K562 (cell line): ENCODE data around the gene LARP4B. TPM values are rescaled to one million over a fixed set of nuclear protein-coding genes. Genes with fewer than 3 reads are reported as not detected.

Source experiments
- EHMT2 ChIP-seq: fragments of 450-650 bp; IDR thresholded peaks from 2 replicates; pipeline ENCODE4 v1.6.1; 2018; ENCODE audit warnings: antibody characterized with exemption
- MTA2 ChIP-seq: fragments of 450-650 bp; IDR thresholded peaks from 2 replicates; pipeline ENCODE4 v1.6.1; 2016; ENCODE audit warnings: low read depth
- RBM25 ChIP-seq: fragments of 200-400 bp; formaldehyde crosslinking; IDR thresholded peaks from 2 replicates; pipeline ENCODE4 v1.6.1; 2018; ENCODE audit warnings: low read length, low read depth, moderate library complexity; ENCODE audit not compliant: severe bottlenecking
- ZFP1 ChIP-seq: fragments of 450-650 bp; formaldehyde crosslinking; IDR thresholded peaks from 2 replicates; pipeline ENCODE4 v1.4.0; 2020; ENCODE audit warnings: mild to moderate bottlenecking, mixed read lengths
- ZFPM2 ChIP-seq: fragments of 250-450 bp; sonication (Bioruptor Pico); IDR thresholded peaks from 2 replicates; pipeline ENCODE4 v1.5.1; 2022; ENCODE audit warnings: mild to moderate bottlenecking
- polyA plus RNA-seq, 8 experiments: library from polyadenylated mRNA; depleted of rRNA in 4 of 8; stranded (reverse) in 5 of 8; unstranded in 3 of 8; fragments of >200 nt; fragmentation: Nextera tagmentation in 2 of 8; fragmentation: Illumina TruSeq in 1 of 8; extraction: Ambion mirVana in 2 of 8; extraction: Trizol in 1 of 8; gene quantifications; 2 replicates each; pipeline versions ENCODE4 v1.2.1 to v1.2.3, GENCODE V29; 2011 to 2014; ENCODE audit warnings: inconsistent platforms in 1 of 8, missing spikeins in 1 of 8
- total RNA-seq, 7 experiments: library from RNA; depleted of rRNA in 6 of 7; stranded (reverse); fragments of >200 nt in 6 of 7; fragmentation: Illumina TruSeq in 2 of 7; extraction: Trizol in 2 of 7; gene quantifications; 2 replicates each; pipeline versions ENCODE4 v1.2.1 to v1.2.3, GENCODE V29; 2011 to 2021; ENCODE audit warnings: low replicate concordance in 1 of 7
- TF ChIP-seq, protein P1 (sequence below): fragments of 250-450 bp; sonication (Bioruptor Pico); IDR thresholded peaks from 2 replicates; pipeline ENCODE4 v1.4.0; 2020; ENCODE audit warnings: mild to moderate bottlenecking, moderate library complexity
- TF ChIP-seq, protein P2 (sequence below): fragments of 450-650 bp; IDR thresholded peaks from 2 replicates; pipeline ENCODE4 v1.6.1; 2016
- TF ChIP-seq, protein P3 (sequence below), 2 experiments: IDR thresholded peaks; 2 replicates each; pipeline ENCODE4 v1.6.1; 2011; ENCODE audit warnings: borderline replicate concordance in 1 of 2, control low read depth in 1 of 2, low read depth in 1 of 2, low read length in 1 of 2, mild to moderate bottlenecking in 1 of 2, mixed read lengths in 1 of 2, moderate library complexity in 1 of 2; ENCODE audit not compliant: insufficient read depth in 1 of 2, insufficient read length in 1 of 2, poor library complexity in 1 of 2, severe bottlenecking in 1 of 2; ENCODE audit errors: extremely low read depth in 1 of 2

Gene LARP4B
- total and polyA plus RNA-seq, 9 of the 15 experiments (the other 6 are each of a cell fraction or from before 2014, with no cell fraction given): 11.8 to 130 (median 42.6) TPM

DNA sequence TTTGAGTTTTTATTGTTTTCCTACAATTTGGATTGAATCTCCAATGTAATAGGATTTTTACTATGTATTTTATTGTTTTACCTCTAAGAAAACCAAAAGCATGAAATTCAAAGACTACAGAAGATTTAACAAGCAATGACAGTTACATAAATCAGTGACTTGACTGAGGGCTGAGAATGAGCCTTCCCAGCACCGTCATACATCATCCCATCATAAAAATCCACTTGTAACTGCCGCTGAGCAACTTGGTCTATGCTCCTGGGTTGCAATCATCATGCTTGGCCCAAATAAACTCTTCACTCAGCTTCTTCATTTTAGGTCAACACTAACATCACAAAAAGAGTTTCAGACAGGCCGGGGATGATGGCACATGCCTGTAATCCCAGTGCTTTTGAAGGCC is 13.5 kb downstream of the LARP4B start (continued):
- TF ChIP-seq, protein P1, sequence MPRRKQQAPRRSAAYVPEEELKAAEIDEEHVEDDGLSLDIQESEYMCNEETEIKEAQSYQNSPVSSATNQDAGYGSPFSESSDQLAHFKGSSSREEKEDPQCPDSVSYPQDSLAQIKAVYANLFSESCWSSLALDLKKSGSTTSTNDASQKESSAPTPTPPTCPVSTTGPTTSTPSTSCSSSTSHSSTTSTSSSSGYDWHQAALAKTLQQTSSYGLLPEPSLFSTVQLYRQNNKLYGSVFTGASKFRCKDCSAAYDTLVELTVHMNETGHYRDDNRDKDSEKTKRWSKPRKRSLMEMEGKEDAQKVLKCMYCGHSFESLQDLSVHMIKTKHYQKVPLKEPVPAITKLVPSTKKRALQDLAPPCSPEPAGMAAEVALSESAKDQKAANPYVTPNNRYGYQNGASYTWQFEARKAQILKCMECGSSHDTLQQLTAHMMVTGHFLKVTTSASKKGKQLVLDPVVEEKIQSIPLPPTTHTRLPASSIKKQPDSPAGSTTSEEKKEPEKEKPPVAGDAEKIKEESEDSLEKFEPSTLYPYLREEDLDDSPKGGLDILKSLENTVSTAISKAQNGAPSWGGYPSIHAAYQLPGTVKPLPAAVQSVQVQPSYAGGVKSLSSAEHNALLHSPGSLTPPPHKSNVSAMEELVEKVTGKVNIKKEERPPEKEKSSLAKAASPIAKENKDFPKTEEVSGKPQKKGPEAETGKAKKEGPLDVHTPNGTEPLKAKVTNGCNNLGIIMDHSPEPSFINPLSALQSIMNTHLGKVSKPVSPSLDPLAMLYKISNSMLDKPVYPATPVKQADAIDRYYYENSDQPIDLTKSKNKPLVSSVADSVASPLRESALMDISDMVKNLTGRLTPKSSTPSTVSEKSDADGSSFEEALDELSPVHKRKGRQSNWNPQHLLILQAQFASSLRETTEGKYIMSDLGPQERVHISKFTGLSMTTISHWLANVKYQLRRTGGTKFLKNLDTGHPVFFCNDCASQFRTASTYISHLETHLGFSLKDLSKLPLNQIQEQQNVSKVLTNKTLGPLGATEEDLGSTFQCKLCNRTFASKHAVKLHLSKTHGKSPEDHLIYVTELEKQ: no peak
- TF ChIP-seq ZFPM2 (CRISPR knock-in tag) (no peak), MTA2 (no peak), ZFP1 (no peak), RBM25 (no peak), EHMT2 (no peak)
- TF ChIP-seq, protein P2, sequence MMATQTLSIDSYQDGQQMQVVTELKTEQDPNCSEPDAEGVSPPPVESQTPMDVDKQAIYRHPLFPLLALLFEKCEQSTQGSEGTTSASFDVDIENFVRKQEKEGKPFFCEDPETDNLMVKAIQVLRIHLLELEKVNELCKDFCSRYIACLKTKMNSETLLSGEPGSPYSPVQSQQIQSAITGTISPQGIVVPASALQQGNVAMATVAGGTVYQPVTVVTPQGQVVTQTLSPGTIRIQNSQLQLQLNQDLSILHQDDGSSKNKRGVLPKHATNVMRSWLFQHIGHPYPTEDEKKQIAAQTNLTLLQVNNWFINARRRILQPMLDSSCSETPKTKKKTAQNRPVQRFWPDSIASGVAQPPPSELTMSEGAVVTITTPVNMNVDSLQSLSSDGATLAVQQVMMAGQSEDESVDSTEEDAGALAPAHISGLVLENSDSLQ: no peak
- TF ChIP-seq, protein P3, sequence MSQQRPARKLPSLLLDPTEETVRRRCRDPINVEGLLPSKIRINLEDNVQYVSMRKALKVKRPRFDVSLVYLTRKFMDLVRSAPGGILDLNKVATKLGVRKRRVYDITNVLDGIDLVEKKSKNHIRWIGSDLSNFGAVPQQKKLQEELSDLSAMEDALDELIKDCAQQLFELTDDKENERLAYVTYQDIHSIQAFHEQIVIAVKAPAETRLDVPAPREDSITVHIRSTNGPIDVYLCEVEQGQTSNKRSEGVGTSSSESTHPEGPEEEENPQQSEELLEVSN (IDR thresholded peaks at IDR 0.05; ENCODE audit: borderline replicate concordance in 1 of 2, extremely low read depth in 1 of 2, insufficient read depth in 1 of 2, insufficient read length in 1 of 2, low read depth in 1 of 2, low read length in 1 of 2, poor library complexity in 1 of 2, severe bottlenecking in 1 of 2): no peak
